Bronchial epithelial cell (primary cell): ENCODE measurements around the gene CFAP74. TPM values are rescaled to one million over a fixed set of nuclear protein-coding genes. Genes with fewer than 3 reads are reported as not detected.

Source experiments
- DNase-seq: peaks from one replicate; pipeline ENCODE4 v3.0.0-alpha.2; 2010; ENCODE audit warnings: low read depth
- FAIRE-seq: peaks from 2 replicates; lab custom pipeline; 2011; peaks lifted over from hg19 to GRCh38; lab: Jason Lieb, UNC
- H3K27me3 ChIP-seq: 2 replicates; pipeline ENCODE4 v1.5.1; 2011; ENCODE audit warnings: low read length; ENCODE audit not compliant: control insufficient read depth, insufficient read depth
- H3K36me3 ChIP-seq: 2 replicates; pipeline ENCODE4 v1.5.1; 2011; ENCODE audit warnings: low read length; ENCODE audit not compliant: control insufficient read depth, insufficient read depth
- H3K4me3 ChIP-seq: 2 replicates; pipeline ENCODE4 v1.5.1; 2011; ENCODE audit warnings: mild to moderate bottlenecking, low read depth, low read length, control low read depth
- total RNA-seq: library from RNA; depleted of rRNA; stranded (reverse); fragments of >200 nt; gene quantifications from 2 replicates; pipeline ENCODE4 v1.2.1, GENCODE V29; 2014
- TF ChIP-seq, protein P1 (sequence below): IDR thresholded peaks from 2 replicates; pipeline ENCODE4 v1.5.1; 2011; ENCODE audit warnings: mild to moderate bottlenecking, moderate library complexity, low read length, control low read depth, inconsistent platforms; ENCODE audit not compliant: insufficient read depth, severe bottlenecking

CFAP74 gene
- total RNA-seq, 1 donor from 2014 or later, result not detected

DNA sequence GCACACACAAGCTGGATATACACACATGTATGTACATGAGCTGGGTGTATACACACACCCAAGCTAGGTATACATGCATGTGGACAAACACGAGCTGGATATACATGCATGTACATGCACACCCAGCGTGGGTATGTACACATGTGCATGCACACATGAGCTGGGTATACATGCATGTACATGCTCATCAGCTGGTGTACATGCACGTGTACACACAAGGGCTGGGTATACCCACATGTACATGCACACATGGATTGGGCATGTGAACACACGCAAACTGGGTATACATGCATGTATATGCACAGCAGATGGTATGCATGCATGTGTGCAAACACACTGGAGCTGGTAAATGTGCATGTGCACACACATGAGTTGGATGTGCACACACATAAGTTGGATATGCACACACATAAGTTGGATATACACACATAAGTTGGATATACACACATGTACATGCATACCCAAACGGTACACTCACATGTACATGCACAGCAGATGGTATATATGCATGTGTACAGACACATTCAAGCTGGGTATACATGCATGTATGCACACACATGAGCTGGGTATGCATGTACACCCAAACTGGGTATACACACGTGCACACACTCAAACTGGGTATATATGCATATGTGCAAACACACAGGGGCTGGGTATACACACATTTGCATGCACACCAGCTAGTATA is 105.2 kb downstream of the CFAP74 start:
- no peak for DNase-seq
- peak; percentile 94 for FAIRE-seq
- Histone ChIP-seq H3K27me3 (peaks cover 2% of the 10 kb centered on the region), H3K4me3 (no peak overlapping the region), H3K36me3 (no peaks in the 10 kb centered on the region)
- TF ChIP-seq, protein P1, sequence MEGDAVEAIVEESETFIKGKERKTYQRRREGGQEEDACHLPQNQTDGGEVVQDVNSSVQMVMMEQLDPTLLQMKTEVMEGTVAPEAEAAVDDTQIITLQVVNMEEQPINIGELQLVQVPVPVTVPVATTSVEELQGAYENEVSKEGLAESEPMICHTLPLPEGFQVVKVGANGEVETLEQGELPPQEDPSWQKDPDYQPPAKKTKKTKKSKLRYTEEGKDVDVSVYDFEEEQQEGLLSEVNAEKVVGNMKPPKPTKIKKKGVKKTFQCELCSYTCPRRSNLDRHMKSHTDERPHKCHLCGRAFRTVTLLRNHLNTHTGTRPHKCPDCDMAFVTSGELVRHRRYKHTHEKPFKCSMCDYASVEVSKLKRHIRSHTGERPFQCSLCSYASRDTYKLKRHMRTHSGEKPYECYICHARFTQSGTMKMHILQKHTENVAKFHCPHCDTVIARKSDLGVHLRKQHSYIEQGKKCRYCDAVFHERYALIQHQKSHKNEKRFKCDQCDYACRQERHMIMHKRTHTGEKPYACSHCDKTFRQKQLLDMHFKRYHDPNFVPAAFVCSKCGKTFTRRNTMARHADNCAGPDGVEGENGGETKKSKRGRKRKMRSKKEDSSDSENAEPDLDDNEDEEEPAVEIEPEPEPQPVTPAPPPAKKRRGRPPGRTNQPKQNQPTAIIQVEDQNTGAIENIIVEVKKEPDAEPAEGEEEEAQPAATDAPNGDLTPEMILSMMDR, result no peak

DNA sequence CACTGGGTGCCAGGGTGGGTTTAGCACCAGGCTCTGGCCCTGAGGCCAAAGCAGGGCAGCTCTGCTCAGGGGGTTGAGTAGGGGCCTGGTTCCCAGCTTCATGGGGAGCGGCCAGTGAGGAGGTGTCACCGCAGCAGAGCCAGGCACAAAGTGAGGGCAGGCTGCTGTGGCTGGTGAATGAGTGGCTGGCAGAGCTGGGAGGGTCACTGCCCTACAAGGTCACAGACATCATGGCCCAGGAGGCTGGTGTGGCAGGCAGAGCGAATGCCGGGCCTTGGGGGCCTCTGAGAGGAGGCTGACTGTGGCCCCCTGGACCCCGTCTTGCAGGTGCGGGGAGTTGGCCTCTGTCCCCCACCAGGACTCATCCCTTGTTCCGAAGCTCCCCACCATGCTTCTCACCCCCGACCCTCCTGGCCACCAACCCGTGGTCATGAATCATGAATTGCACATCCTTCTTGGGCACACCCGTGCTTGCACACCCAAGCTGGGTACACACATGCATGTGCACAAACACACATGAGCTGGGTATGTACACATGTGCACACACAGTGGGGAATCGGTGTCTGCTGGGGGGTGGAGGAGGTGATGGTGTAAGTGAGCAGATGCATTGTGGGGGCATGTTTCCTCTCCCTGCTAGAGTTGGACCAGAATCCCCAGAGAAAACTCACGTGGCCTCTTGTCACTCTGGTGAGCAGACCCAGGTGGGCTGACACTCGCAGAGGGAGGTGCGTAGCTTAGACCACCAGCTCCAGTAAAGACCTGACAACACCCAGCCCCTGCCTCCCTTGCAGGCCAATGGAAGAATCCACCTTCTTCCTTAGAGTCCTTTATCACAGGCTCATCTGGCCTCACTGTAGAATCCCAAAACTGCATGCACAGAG is 107.9 kb downstream of the CFAP74 start:
- TF ChIP-seq, protein P1, result no peak
- FAIRE-seq (no peak), DNase-seq (no peak)
- Histone ChIP-seq H3K36me3 (no peaks in the 10 kb centered on the region), H3K27me3 (peaks cover 2% of the 10 kb centered on the region), H3K4me3 (no peak overlapping the region)

DNA sequence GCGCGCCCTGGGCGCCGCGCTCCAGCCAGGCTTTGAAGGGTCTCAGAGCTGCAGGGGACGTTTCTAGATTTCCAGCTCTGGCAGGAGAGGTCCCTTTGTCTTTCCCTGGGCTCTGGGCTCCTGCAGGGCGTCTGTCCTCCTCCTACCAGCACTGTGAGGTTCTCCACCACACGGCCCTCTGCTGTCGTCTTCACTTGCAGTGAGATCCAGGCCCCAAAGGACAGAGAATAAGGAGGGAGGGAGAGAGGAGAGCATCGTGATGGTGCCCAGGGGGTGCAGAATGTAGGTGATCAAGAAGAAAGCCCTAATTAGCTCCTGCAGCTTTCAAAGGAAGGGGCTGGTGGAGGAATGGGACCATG is 108.5 kb downstream of the CFAP74 start:
- DNase-seq (no peak), FAIRE-seq (no peak)
- Histone ChIP-seq H3K36me3 (no peaks in the 10 kb centered on the region), H3K4me3 (no peak overlapping the region), H3K27me3 (peaks cover 2% of the 10 kb centered on the region)
- TF ChIP-seq, protein P1, result no peak

DNA sequence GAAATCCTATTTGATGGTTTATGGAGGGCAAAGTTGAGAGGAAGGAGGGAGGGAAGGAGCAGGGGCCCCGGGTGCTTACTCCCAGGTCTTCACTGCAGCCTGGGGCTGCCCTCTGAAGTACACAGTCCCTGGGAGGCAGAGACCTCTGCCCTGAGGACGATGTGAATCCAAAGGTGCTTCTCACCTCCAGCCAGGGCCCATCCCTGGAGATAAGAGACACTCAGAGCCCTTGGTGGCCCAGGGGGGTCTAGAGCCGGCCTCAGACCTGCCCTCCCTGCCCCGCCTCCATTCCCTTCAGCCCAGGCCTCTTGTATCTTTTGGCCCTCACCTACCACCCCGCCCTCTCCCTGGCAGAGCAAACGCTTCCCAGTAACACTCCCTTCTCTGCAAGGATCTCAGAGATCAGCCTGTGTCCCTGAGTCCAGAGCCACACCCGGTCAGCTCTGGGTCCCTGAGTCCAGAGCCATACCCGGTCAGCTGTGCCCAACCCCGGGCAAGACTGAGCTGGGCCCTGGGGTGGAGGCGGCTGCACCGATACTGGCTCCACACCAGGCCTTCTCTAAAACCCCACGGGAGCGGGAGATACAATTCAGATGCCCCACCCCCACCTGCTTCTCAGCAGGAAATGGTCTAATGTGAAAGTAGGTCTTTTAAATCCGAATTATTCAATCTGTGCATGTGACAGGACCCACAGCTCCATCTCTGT is 109.1 kb downstream of the CFAP74 start:
- TF ChIP-seq, protein P1, result no peak
- no peak overlapping the region for H3K4me3 ChIP-seq
- DNase-seq (no peak), FAIRE-seq (no peak)
- no peaks in the 10 kb centered on the region for H3K36me3 ChIP-seq
- peaks cover 2% of the 10 kb centered on the region for H3K27me3 ChIP-seq

DNA sequence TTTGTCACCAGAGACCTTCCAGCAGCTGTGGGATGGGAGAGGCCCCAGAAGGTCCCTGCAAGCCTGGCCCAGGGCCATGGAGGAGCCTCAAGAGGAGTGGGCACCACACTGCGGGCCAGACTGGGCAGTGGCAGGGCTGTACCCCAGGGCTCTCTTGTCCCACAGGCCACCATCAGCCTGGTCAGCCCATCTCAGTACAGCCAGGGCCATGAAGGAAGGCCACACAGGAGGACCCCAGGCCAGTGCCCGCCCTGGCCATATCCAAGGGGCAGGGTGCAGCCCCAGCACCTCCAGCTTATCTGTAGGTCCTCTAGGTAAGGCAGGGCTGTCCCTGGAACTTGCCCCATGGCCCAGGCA is 109.6 kb downstream of the CFAP74 start:
- TF ChIP-seq, protein P1, result no peak
- FAIRE-seq (no peak), DNase-seq (no peak)
- H3K27me3 ChIP-seq, result peaks cover 2% of the 10 kb centered on the region
- H3K36me3 ChIP-seq, result no peaks in the 10 kb centered on the region
- H3K4me3 ChIP-seq, result no peak overlapping the region
